ENCODE results near the gene P2RY2. TPM values are rescaled to one million over a fixed set of nuclear protein-coding genes. Genes with fewer than 3 reads are reported as not detected.

Gene P2RY2
- polyA plus RNA-seq, 1 of the 3 experiments (the other 2 are of a cell fraction) = 0.12 TPM

- TF ChIP-seq PBX3 (IDR thresholded peaks at IDR 0.05) (no peak), FOXJ3 (CRISPR knock-in tag; IDR thresholded peaks at IDR 0.05) (no peak)
These were observed 63.2 kb downstream of the P2RY2 start (continued) for GRCh38 chr11:73281201-73281741.

- Histone ChIP-seq H3F3A (replicated peaks; ENCODE audit: insufficient read depth) (no peaks in the 10 kb centered on the region), H4K20me1 (ENCODE audit: insufficient read depth) (no peaks in the 10 kb centered on the region), H3K27ac (ENCODE audit: low read depth in 2 of 2, low read length in 1 of 2) (no peak overlapping the region), H3K9ac (no peak overlapping the region), H3K4me2 (no peak overlapping the region), H3K79me2 (ENCODE audit: insufficient read depth) (no peaks in the 10 kb centered on the region), H2AFZ (ENCODE audit: low read depth) (no peak overlapping the region), H3K9me3 (no peaks in the 10 kb centered on the region), H3K27me3 (ENCODE audit: insufficient read depth) (no peaks in the 10 kb centered on the region), H3K4me1 (ENCODE audit: control insufficient read depth in 1 of 2, insufficient read depth in 2 of 2, low read depth in 1 of 2, low read length in 1 of 2) (peaks cover 0 to 22% of the 10 kb centered on the region in 2 experiments; a peak in 1 of 4 replicates), H3K36me3 (replicated peaks in 1 of 2; ENCODE audit: control insufficient read depth in 1 of 2, insufficient read depth in 2 of 2, low read length in 1 of 2) (no peaks in the 10 kb centered on the region), H3K9me2 (no peaks in the 10 kb centered on the region), H3K4me3 (ENCODE audit: low read depth in 2 of 2, low read length in 1 of 2) (no peak overlapping the region)
- no peak for TF ChIP-seq EZH2phosphoT487 (IDR thresholded peaks at IDR 0.05; ENCODE audit: borderline replicate concordance, low read depth)
- no peak for TF ChIP-seq CHD2 (IDR thresholded peaks at IDR 0.05; ENCODE audit: low read length, partially characterized antibody)
- TF ChIP-seq GABPA (IDR thresholded peaks at IDR 0.05; ENCODE audit: low read depth) = no peak
- no peak for TF ChIP-seq FOSL2 (IDR thresholded peaks at IDR 0.05; ENCODE audit: borderline replicate concordance, low read depth)
- no peak for TF ChIP-seq USF2 (IDR thresholded peaks at IDR 0.05; ENCODE audit: borderline replicate concordance, low read depth, low read length)
- TF ChIP-seq SIN3A (IDR thresholded peaks at IDR 0.05; ENCODE audit: borderline replicate concordance, low read depth, low read length) = no peak
- no peak for TF ChIP-seq YY1 (IDR thresholded peaks at IDR 0.05; ENCODE audit: low read depth)
- no peak for TF ChIP-seq POLR2AphosphoS5 (IDR thresholded peaks at IDR 0.05; ENCODE audit: low read depth, low read length)
- TF ChIP-seq MXI1 (IDR thresholded peaks at IDR 0.05; ENCODE audit: low read depth, low read length) = no peak
- TF ChIP-seq ELF1 (IDR thresholded peaks at IDR 0.05) = no peak
- no peak for TF ChIP-seq PBX3 (IDR thresholded peaks at IDR 0.05)
- TF ChIP-seq MAX (IDR thresholded peaks at IDR 0.05; ENCODE audit: low read depth) = no peak
- TF ChIP-seq RXRA (IDR thresholded peaks at IDR 0.05; ENCODE audit: borderline replicate concordance, low read depth) = no peak
- no peak for DNase-seq
- WGBS (ENCODE audit: low lambda C conversion rate) = 58% methylated on average over 3 of the region's 3 CpGs
- ChIA-PET POLR2A (no interaction called here), CTCF (interaction anchor here (0.8 to 14.8 kb wide), 6 partner anchors 8 to 511 kb away, joined by 4 to 283 read pairs (median 21); partner anchors contain the start of gene P2RY6)
These were observed 63.9 kb downstream of the P2RY2 start for GRCh38 chr11:73281796-73282660.
